ENCODE data around the gene CDH7.

GRCh38 chr18:65852273-65852672 is 101.5 kb downstream of the CDH7 start:
- TF ChIP-seq CTCF (IDR thresholded peaks at IDR 0.05; ENCODE audit: low read depth, low read length, poor library complexity, severe bottlenecking) (no peak), EZH2phosphoT487 (IDR thresholded peaks at IDR 0.05; ENCODE audit: borderline replicate concordance, low read length) (no peak)

Data from DOHH2 (cell line).